ACC112 (cell line): ENCODE results near the gene ZMIZ1.

Experiments
- H2AFZ ChIP-seq: fragments of 200-600 bp; sonication (generic); one replicate; pipeline ENCODE4 v1.6.0; 2017; ENCODE audit warnings: antibody characterized with exemption, low read length; ENCODE audit not compliant: unreplicated experiment
- H3K27ac ChIP-seq: fragments of 200-600 bp; sonication (generic); 2 replicates; pipeline ENCODE4 v1.5.1; 2014; ENCODE audit warnings: low read depth, mild to moderate bottlenecking, antibody characterized with exemption, low read length, moderate library complexity
- H3K27me3 ChIP-seq: fragments of 200-600 bp; sonication (generic); 2 replicates; pipeline ENCODE4 v1.6.1; 2014; ENCODE audit warnings: mild to moderate bottlenecking, antibody characterized with exemption, low read length, moderate library complexity, mixed read lengths; ENCODE audit not compliant: insufficient read depth
- H3K36me3 ChIP-seq: fragments of 200-600 bp; sonication (generic); 2 replicates; pipeline ENCODE4 v1.6.1; 2016; ENCODE audit warnings: mild to moderate bottlenecking, antibody characterized with exemption, low read length, moderate library complexity, mixed read lengths; ENCODE audit not compliant: insufficient read depth
- H3K4me1 ChIP-seq: fragments of 200-600 bp; sonication (generic); one replicate; pipeline ENCODE4 v1.6.1; 2016; ENCODE audit warnings: low read length, mixed read lengths; ENCODE audit not compliant: insufficient read depth, unreplicated experiment, control insufficient read depth
- H3K4me3 ChIP-seq: fragments of 200-600 bp; sonication (generic); 2 replicates; pipeline ENCODE4 v1.5.1; 2014; ENCODE audit warnings: mild to moderate bottlenecking, low read depth, low read length
- H3K79me2 ChIP-seq: fragments of 200-600 bp; sonication (generic); one replicate; pipeline ENCODE4 v1.6.0; 2016; ENCODE audit warnings: low read length; ENCODE audit not compliant: control insufficient read depth, unreplicated experiment, insufficient read depth

Gene ZMIZ1

GRCh38 chr10:79280956-79281355, 212.2 kb downstream of the ZMIZ1 start:
- Histone ChIP-seq H3K27ac (no peak overlapping the region), H3K36me3 (peaks cover 25% of the 10 kb centered on the region; the same call in 1 of the 2 replicates), H3K79me2 (peaks cover 10% of the 10 kb centered on the region), H3K27me3 (no peaks in the 10 kb centered on the region), H2AFZ (no peak overlapping the region), H3K4me1 (peaks cover 21% of the 10 kb centered on the region), H3K4me3 (no peak overlapping the region)

GRCh38 chr10:79282388-79282787, 213.6 kb downstream of the ZMIZ1 start:
- Histone ChIP-seq H2AFZ (no peak overlapping the region), H3K79me2 (peaks cover 10% of the 10 kb centered on the region), H3K27ac (no peak overlapping the region), H3K4me1 (peaks cover 35% of the 10 kb centered on the region), H3K27me3 (no peaks in the 10 kb centered on the region), H3K36me3 (peaks cover 24% of the 10 kb centered on the region; the same call in 1 of the 2 replicates), H3K4me3 (no peak overlapping the region)

GRCh38 chr10:79283616-79284015, 214.8 kb downstream of the ZMIZ1 start:
- H3K27me3 ChIP-seq, result no peaks in the 10 kb centered on the region
- no peak overlapping the region for H3K27ac ChIP-seq
- H3K36me3 ChIP-seq, result peaks cover 25% of the 10 kb centered on the region; the same call in 1 of the 2 replicates
- H3K4me1 ChIP-seq, result peaks cover 38% of the 10 kb centered on the region
- H3K4me3 ChIP-seq, result no peak overlapping the region
- peaks cover 10% of the 10 kb centered on the region for H3K79me2 ChIP-seq
- H2AFZ ChIP-seq, result no peak overlapping the region

GRCh38 chr10:79284158-79284871, 215.5 kb downstream of the ZMIZ1 start:
- H3K79me2 ChIP-seq, result peaks cover 10% of the 10 kb centered on the region
- no peak overlapping the region for H2AFZ ChIP-seq
- H3K4me3 ChIP-seq, result no peak overlapping the region
- no peak overlapping the region for H3K27ac ChIP-seq
- no peaks in the 10 kb centered on the region for H3K27me3 ChIP-seq
- H3K36me3 ChIP-seq, result peaks cover 25% of the 10 kb centered on the region; the same call in 1 of the 2 replicates
- H3K4me1 ChIP-seq, result peaks cover 38% of the 10 kb centered on the region

- Histone ChIP-seq H3K27ac (no peak overlapping the region), H3K4me3 (no peak overlapping the region), H3K4me1 (peaks cover 38% of the 10 kb centered on the region), H3K36me3 (peaks cover 25% of the 10 kb centered on the region; the same call in 1 of the 2 replicates), H2AFZ (no peak overlapping the region), H3K79me2 (peaks cover 10% of the 10 kb centered on the region), H3K27me3 (no peaks in the 10 kb centered on the region)
Observed at GRCh38 chr10:79285315-79286197, 216.8 kb downstream of the ZMIZ1 start.

- Histone ChIP-seq H3K36me3 (peaks cover 23% of the 10 kb centered on the region; the same call in 1 of the 2 replicates), H3K27ac (0 out of 2 replicates have a peak overlapping the region, but pooled peaks have one; percentile 6), H3K4me3 (no peak overlapping the region), H3K4me1 (peaks cover 38% of the 10 kb centered on the region), H3K27me3 (no peaks in the 10 kb centered on the region), H2AFZ (no peak overlapping the region), H3K79me2 (peaks cover 10% of the 10 kb centered on the region)
Observed at GRCh38 chr10:79286318-79286951, 217.7 kb downstream of the ZMIZ1 start.

GRCh38 chr10:79287973-79288723, 219.4 kb downstream of the ZMIZ1 start:
- peaks cover 14% of the 10 kb centered on the region; the same call in 1 of the 2 replicates for H3K36me3 ChIP-seq

GRCh38 chr10:79289801-79290200, 221.0 kb downstream of the ZMIZ1 start:
- no peak overlapping the region for H2AFZ ChIP-seq
- H3K4me3 ChIP-seq, result no peak overlapping the region
- peaks cover 42% of the 10 kb centered on the region for H3K4me1 ChIP-seq
- H3K27me3 ChIP-seq, result no peaks in the 10 kb centered on the region
- peaks cover 2% of the 10 kb centered on the region for H3K79me2 ChIP-seq
- H3K36me3 ChIP-seq, result peaks cover 10% of the 10 kb centered on the region; the same call in 1 of the 2 replicates
- no peak overlapping the region for H3K27ac ChIP-seq

More at GRCh38 chr10:79287973-79288723, 219.4 kb downstream of the ZMIZ1 start:
- no peak overlapping the region for H3K4me3 ChIP-seq
- H3K4me1 ChIP-seq, result peaks cover 34% of the 10 kb centered on the region
- H3K27ac ChIP-seq, result no peak overlapping the region
- H2AFZ ChIP-seq, result no peak overlapping the region
- no peaks in the 10 kb centered on the region for H3K27me3 ChIP-seq
- H3K79me2 ChIP-seq, result peaks cover 3% of the 10 kb centered on the region

- H3K27ac ChIP-seq, result no peak overlapping the region
- H3K4me1 ChIP-seq, result peaks cover 31% of the 10 kb centered on the region
- no peaks in the 10 kb centered on the region for H3K27me3 ChIP-seq
- H3K4me3 ChIP-seq, result no peak overlapping the region
- H2AFZ ChIP-seq, result no peak overlapping the region
- H3K36me3 ChIP-seq, result peaks cover 13% of the 10 kb centered on the region; the same call in 1 of the 2 replicates
- peaks cover 2% of the 10 kb centered on the region for H3K79me2 ChIP-seq
Observed at GRCh38 chr10:79292026-79292766, 223.4 kb downstream of the ZMIZ1 start.
